NCI-H69 (cell line): Measurements from ENCODE around the gene PKD2L1.
"Not testable (repeated sequence)": the region's sequence is repeated elsewhere in the genome, so short reads cannot be mapped to it uniquely, and the experiment has no call there.

ENCODE experiments used
- DNase-seq: peaks from one replicate; lab custom pipeline; 2025; lab: John Stamatoyannopoulos, UW

PKD2L1 gene

DNA sequence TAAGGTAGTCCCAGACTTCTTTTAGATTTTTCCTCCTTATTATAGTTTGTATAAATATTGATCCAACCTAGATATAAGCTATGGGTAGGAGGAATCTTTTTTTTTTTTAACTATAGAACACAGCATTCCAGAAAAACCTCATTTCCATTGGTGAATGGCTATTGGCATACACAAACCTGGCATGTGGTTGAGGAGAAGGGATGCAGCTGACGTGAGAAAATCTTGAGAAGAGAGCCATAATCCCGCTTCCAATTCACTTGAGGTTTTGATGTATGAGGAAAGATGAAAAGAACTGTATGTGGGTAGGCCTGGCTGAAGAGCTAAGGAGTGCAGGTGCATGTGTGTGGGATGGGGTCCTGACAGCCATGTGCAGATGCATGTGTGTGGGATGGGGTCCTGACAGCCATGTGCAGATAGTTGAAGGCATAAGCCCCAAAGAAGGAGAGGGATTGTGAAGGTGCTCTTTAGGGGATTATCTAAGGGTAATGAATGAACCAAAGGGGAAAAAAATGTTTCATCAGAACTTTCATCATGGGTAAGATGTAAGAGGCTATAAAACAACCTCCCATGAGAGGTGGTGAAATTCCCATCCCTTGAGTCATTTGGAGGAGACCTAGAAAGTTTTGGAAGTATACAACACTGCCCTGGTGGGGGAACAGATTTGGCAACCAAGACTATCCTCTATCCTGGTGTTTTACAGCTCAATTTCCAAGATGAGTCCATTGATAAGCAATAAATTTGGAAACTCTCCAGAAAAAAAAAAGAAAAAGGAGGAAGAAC, 3.8 kb upstream of the PKD2L1 start:
- DNase-seq, result no peak

GRCh38 chr10:100333106-100333505, 3.1 kb upstream of the PKD2L1 start:
- no peak for DNase-seq

- no peak for DNase-seq
Measured at GRCh38 chr10:100328198-100328597, 1.8 kb downstream of the PKD2L1 start.

DNA sequence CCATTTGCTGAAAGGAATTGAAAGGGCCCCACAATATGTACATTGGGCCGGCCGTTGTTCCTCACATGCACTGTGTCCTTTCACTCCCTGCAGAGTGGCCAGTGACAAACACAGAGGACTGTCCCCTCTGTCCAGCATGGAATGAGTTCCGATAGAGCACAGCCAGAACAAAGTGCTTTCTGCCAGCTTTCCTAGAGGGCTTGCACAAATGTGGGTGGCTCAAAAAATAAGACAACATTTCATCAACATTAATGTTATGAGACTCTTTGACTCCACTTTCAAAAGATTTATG, 2.4 kb downstream of the PKD2L1 start:
- DNase-seq, result no peak

- DNase-seq, result peak; percentile 24
Measured at GRCh38 chr10:100327007-100327717, 2.9 kb downstream of the PKD2L1 start.

- DNase-seq, result no peak
Measured at GRCh38 chr10:100325158-100325557, 4.9 kb downstream of the PKD2L1 start.

DNA sequence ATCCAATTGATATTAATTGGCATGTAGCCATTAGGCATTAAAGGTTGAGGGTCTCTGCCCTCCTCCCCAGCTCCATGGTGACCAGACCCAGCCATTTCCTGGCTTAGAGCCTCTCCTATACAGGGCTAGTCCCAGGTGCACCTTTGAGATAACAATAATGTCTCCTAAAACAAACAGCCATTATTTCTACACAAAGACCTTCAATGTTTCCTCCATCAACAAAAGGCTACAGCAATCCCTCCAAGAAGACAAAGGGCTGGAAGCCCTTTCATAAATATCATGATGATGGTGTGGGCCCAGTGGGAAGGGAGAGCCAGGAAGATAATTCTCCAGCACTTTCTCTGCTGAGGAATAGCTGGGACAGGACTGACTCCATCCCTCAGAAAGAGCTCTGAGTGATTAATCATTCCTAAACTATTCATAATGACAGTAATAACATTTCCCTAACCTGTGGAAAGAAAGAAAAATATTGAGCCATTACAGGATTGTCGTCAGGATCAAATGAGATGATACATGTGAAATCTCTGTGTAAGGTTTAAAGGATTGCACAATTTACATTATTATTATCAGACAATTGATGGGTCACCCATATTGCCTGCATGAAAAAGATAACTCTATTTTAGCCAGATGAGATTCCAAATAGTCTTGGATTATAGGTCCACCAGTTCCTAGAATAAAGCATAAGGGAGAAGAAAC, 10.2 kb downstream of the PKD2L1 start:
- peak; percentile 75 for DNase-seq

DNA sequence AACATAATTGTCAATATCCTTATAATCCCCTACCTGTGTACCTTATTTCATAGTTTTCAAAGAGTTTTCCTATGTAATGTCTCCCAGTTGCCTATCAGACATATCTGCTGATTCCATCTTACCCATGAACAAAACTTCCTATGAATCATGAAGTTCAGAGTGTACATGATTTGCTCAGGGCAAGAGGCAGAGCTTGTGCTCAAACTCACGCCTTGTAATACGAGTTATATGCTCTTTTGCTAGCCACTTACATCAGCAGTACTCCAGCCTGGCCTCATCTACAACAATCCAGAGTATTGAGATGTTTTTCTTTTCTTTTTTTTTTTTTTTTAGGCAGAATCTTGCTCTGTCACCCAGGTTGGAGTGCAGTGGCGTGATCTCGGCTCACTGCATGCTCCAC, 11.8 kb downstream of the PKD2L1 start:
- no peak for DNase-seq

DNA sequence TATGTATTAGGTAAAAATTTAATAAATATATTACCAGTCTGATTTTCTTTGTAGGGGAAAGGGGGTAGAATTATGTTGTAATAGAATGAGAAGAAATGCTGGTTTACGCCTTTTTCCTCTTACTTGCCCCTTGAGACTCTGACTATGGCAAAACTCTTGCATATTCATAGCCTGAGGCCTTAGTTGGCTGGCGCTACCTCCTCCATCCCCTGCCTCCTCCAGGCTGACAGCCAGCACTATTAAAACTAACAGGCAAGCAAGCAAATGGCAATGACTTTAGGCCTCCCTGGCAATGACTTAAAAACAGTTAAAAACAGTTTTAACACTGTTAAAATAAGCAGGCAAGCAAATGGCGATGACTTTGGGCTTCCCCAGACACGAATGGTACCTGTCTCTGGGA, 14.4 kb downstream of the PKD2L1 start:
- no peak for DNase-seq

DNA sequence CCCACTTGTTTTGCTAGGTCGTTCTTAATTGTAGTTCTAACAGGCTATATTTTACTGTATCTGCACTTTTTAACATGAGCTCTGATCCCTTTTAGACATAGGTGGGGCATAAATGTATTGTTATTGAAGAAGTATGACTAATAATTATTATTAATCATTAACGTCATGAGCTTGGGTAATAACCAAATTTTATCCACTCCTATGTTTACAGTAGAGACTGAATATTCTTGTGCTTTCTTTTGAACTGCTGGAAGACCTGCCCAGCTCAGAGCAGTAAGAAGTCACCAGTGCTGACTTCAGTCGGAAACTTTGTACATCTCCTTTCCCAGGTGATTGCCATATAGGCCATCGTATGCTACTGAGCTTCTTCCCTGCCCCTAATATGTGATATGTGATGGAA, 18.7 kb downstream of the PKD2L1 start:
- DNase-seq, result no peak

DNA sequence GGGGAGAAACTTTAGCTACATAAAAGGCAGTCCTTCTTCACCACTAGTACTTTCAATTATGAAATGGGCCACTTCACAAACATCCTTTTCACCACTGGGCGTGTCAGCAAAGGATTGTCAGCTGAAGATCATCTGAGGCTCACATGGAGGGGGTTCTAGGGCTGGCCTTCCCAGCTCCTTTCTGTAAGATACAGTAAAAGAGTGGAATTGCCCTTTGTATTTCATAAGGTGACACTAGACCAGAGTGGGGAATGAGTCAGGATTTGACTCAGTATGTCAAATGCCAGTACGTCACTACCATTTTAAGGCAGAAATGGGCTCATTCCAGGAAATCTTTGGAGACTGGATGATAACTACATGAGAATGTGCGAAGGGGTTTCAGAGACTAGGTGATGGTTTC, 22.3 kb downstream of the PKD2L1 start:
- no peak for DNase-seq

DNA sequence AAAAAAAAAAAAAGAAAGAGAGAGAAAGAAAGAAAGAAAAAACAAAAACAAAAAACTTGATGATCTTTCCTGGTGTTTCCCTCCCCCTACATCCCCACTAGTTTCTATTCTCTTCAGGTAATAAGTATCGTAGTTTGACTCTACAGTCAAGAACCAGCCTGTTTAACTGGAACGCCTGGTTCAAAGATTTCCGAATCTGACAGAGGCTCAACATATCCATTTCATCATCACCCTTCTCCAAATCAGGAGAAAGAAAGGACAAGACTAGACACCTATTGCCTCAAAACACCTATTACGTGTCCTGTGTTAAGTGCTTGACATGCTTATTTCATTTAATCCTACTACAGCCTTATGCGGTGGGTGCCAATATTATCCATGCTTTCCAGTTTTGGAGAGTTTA, 23.2 kb downstream of the PKD2L1 start:
- DNase-seq, result no peak

GRCh38 chr10:100304414-100304813, 25.6 kb downstream of the PKD2L1 start:
- no peak for DNase-seq

GRCh38 chr10:100303724-100304319, 26.2 kb downstream of the PKD2L1 start:
- peak; percentile 53 for DNase-seq

DNA sequence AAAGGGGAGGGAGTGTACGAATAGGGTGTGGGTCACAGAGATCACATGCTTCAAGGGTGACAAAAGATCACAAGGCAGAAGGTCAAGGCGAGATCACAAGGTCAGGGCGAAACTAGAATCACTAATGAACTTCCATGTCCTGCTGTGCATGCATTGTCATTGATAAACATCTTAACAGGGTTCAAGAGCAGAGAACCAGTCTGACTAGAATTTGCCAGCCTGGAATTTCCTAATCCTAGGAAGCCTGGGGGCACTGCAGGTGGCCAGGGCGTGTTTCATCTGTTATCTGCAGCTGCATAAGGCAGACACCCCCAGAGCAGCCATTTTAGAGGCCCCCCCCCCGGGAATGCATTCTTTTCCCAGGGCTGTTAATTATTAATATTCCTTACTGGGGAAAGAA, 28.9 kb downstream of the PKD2L1 start:
- not testable (repeated sequence) for DNase-seq

DNA sequence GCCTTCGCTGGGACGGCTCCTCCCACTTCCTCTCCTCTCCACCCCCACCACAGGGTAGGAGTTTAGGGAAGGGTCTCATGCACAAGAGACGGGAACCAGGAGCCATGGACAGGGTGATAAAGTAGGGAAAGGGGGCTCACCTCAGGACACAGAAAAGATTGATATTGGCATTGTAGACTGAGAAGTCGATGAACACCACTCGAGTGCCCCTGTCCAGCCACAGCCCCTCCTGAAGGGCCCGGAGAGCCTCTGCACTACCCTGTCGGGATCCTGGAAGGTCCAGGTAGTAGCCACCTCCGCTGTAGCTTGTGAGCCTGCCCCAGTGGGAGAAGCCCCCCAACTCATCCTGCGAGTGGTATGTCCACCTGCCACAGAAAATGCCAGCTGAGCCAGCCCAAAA, 32.8 kb downstream of the PKD2L1 start:
- DNase-seq, result no peak

GRCh38 chr10:100293066-100293465, 37.0 kb downstream of the PKD2L1 start:
- DNase-seq, result no peak

DNA sequence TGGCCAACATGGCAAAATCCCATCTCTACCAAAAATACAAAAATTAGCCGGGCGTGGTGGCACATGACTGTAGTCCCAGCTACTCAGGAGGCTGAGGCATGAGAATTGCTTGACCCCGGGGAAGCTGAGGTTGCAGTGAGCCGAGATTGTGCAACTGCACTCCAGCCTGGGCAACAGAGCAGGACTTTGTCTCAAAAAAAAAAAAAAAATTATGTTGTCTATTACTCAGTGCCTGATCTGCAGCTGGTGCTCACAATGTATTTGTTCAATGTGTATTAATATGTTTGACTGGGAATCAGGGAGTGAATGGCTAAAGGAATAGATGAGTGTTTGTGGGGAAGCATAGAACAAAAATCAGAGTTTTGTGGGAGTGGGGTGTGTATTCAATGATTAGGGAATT, 37.7 kb downstream of the PKD2L1 start:
- DNase-seq, result not testable (repeated sequence)

- DNase-seq, result no peak
Measured at GRCh38 chr10:100291356-100291755, 38.7 kb downstream of the PKD2L1 start.

DNA sequence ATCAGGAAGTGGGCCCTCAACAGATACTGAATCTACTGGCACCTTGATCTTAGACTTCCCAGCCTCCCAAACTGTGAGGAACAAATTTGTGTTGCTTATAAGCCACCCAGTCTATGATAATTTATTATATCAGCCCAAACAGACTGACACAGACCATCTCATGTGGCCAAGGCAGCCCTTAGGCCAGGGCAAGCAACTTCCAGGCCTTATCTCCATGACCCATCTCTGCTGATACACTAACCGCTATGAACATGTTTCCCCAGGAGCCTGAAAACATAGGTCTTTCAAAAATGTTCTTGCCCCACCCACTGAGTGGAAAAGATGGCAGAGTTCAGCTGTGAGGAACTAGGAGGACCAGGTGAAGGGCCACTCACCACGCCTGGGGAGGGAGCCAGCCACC, 40.4 kb downstream of the PKD2L1 start:
- no peak for DNase-seq

DNA sequence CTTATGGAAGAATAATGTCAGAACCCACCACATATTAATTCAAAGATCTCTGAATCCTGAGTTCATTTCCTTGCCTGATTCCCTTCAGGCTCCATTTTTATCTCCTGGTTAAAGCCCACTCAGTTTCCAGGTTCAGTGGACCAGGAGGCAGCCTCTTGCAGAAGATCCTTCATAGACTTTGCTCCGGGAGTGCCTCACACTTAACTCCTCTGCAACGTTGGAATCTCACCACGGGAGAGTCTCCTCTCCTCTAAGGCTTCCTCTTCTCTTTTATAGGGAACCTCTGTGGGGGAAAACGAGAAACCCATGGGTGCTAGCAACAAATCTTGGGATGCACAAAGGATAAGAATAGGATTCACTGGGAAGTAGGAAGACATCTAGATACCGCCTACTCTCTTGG, 41.8 kb downstream of the PKD2L1 start:
- DNase-seq, result no peak

DNA sequence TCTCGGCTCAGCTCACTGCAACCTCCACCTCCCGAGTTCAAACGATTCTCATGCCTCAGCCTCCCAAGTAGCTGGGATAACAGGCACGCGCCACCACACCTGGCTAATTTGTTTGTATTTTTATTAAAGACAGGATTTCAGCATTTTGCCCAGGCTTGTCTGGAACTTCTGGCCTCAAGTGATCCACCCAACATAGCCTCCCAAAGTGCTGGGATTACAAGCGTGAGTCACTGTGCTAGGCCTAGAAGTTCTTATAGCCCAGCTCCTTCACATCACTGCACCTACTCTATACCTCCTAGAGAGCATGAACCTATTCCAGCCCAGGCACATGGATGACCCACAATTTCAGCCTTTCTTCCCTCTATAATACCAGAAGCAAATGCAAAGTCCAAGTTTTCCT, 42.3 kb downstream of the PKD2L1 start:
- no peak for DNase-seq
